Fibroblast of peridontal ligament (primary cell): ENCODE measurements around the gene KIAA0040.

ENCODE experiments used
- DNase-seq: peaks from one replicate; pipeline ENCODE4 v3.0.0-alpha.2; 2010; ENCODE audit errors: extremely low read depth

The KIAA0040 gene

GRCh38 chr1:175200678-175201521 lies 8.3 kb upstream of the KIAA0040 start:
- peak; percentile 7 for DNase-seq

GRCh38 chr1:175198332-175198731 lies 5.8 kb upstream of the KIAA0040 start:
- no peak for DNase-seq

- no peak for DNase-seq
These were observed 5.0 kb upstream of the KIAA0040 start for GRCh38 chr1:175197531-175197930.

- no peak for DNase-seq
These were observed 3.2 kb upstream of the KIAA0040 start for GRCh38 chr1:175195798-175196197.

GRCh38 chr1:175195281-175195680 lies 2.7 kb upstream of the KIAA0040 start:
- no peak for DNase-seq

GRCh38 chr1:175193527-175193910 lies 943 bp upstream of the KIAA0040 start:
- DNase-seq: no peak

- peak; percentile 14 for DNase-seq
These were observed 406 bp downstream of the KIAA0040 start for GRCh38 chr1:175192111-175192629.

GRCh38 chr1:175191659-175192058 lies 917 bp downstream of the KIAA0040 start:
- DNase-seq: peak; percentile 16

GRCh38 chr1:175188936-175189335 lies 3.6 kb downstream of the KIAA0040 start:
- no peak for DNase-seq

- DNase-seq: no peak
These were observed 6.0 kb downstream of the KIAA0040 start for GRCh38 chr1:175186433-175187160.

- DNase-seq: no peak
These were observed 6.7 kb downstream of the KIAA0040 start for GRCh38 chr1:175185903-175186302.

- DNase-seq: no peak
These were observed 9.0 kb downstream of the KIAA0040 start for GRCh38 chr1:175183586-175183985.

GRCh38 chr1:175182201-175182746 lies 10.3 kb downstream of the KIAA0040 start:
- DNase-seq: no peak

GRCh38 chr1:175179837-175180590 lies 12.6 kb downstream of the KIAA0040 start:
- no peak for DNase-seq

- DNase-seq: no peak
These were observed 14.1 kb downstream of the KIAA0040 start for GRCh38 chr1:175178456-175178855.

- no peak for DNase-seq
These were observed 14.5 kb downstream of the KIAA0040 start for GRCh38 chr1:175178056-175178455.

- DNase-seq: no peak
These were observed 16.3 kb downstream of the KIAA0040 start for GRCh38 chr1:175176246-175176645.

- DNase-seq: no peak
These were observed 18.1 kb downstream of the KIAA0040 start for GRCh38 chr1:175174309-175175102.

- no peak for DNase-seq
These were observed 19.0 kb downstream of the KIAA0040 start for GRCh38 chr1:175173531-175173930.

GRCh38 chr1:175172503-175172902 lies 20.1 kb downstream of the KIAA0040 start:
- no peak for DNase-seq
